HepG2 (cell line): ENCODE results near the gene KITLG. TPM values are rescaled to one million over a fixed set of nuclear protein-coding genes. Genes with fewer than 3 reads are reported as not detected.
A peak's percentile ranks its signal among the peaks of the same experiment; 100 is the strongest.

Source experiments
- ATAC-seq: fragments of 200-7000 bp; cut with Tn5 transposase; 3 replicates; pipeline ENCODE4 v1.9.1; 2020; ENCODE audit warnings: mild to moderate bottlenecking, moderate library complexity
- BruUV-seq: library from RNA; stranded (reverse); fragments of 400-500 nt; replicated peaks from 2 replicates; lab custom pipeline; 2021; lab: Mats Ljungman, UMichigan
- CTCF ChIA-PET: fragments of 300-600 bp; formaldehyde crosslinking; extraction: SDS; loops from one replicate; lab custom pipeline; 2021; ENCODE audit warnings: low total read pairs, inconsistent platforms, low intra/inter-chr PET ratio; lab: Yijun Ruan, JAX
- POLR2A ChIA-PET: fragments of 350-600 bp; sonication (Branson Sonifier 250); formaldehyde crosslinking; loops from one replicate; lab custom pipeline; 2020; ENCODE audit warnings: antibody characterized with exemption, inconsistent platforms; lab: Yijun Ruan, JAX
- DNase-seq: peaks from one replicate; pipeline ENCODE4 v3.0.0-alpha.2; 2015; ENCODE audit warnings: low spot score
- FAIRE-seq: peaks from 3 replicates; lab custom pipeline; 2011; peaks lifted over from hg19 to GRCh38; lab: Jason Lieb, UNC
- H2AFZ ChIP-seq: one replicate; pipeline ENCODE4 v1.6.1; 2011; ENCODE audit warnings: low read length, inconsistent platforms
- H3K27ac ChIP-seq: fragments of 300-600 bp; 3 replicates; pipeline ENCODE4 v1.8.0; 2011; ENCODE audit warnings: mixed run types, mild to moderate bottlenecking, mixed read lengths, low read length, inconsistent platforms; ENCODE audit not compliant: insufficient read depth; ENCODE audit errors: extremely low read length
- H3K27me3 ChIP-seq, 2 experiments: fragments of 200-600 bp in 1 of 2; 2 replicates in 1 of 2; 3 replicates in 1 of 2; pipeline versions ENCODE4 v1.6.0 to v1.8.0; 2011; ENCODE audit warnings: low read length in 2 of 2, mild to moderate bottlenecking in 2 of 2, moderate library complexity in 2 of 2, inconsistent platforms in 1 of 2; ENCODE audit not compliant: insufficient read depth in 2 of 2, control insufficient read depth in 1 of 2
- H3K36me3 ChIP-seq, 2 experiments: fragments of 200-600 bp in 1 of 2; replicated peaks in 1 of 2; 2 replicates in 1 of 2; 3 replicates in 1 of 2; pipeline versions ENCODE4 v1.5.1 to v1.8.0; 2011; ENCODE audit warnings: low read length in 2 of 2, inconsistent platforms in 1 of 2; ENCODE audit not compliant: insufficient read depth in 2 of 2, control insufficient read depth in 1 of 2
- H3K4me1 ChIP-seq: 2 replicates; pipeline ENCODE4 v1.5.1; 2012; ENCODE audit warnings: low read length, inconsistent platforms; ENCODE audit not compliant: insufficient read depth
- H3K4me2 ChIP-seq: 2 replicates; pipeline ENCODE4 v1.6.0; 2011; ENCODE audit warnings: low read depth, low read length, inconsistent platforms
- H3K4me3 ChIP-seq, 3 experiments: fragments of 200-600 bp in 1 of 3; sonication (generic), shearing (Covaris generic) in 1 of 3; replicated peaks in 1 of 3; 2 replicates each; pipeline ENCODE4 v1.5.1; 2011 to 2016; ENCODE audit warnings: low read length in 3 of 3, inconsistent platforms in 2 of 3, low read depth in 2 of 3, mild to moderate bottlenecking in 2 of 3, control low read depth in 1 of 3, mixed read lengths in 1 of 3; ENCODE audit not compliant: insufficient read depth in 1 of 3
- H3K79me2 ChIP-seq: one replicate; pipeline ENCODE4 v1.6.1; 2011; ENCODE audit warnings: low read length, inconsistent platforms; ENCODE audit not compliant: insufficient read depth
- H3K9ac ChIP-seq: 2 replicates; pipeline ENCODE4 v1.6.0; 2011; ENCODE audit warnings: mild to moderate bottlenecking, low read depth, low read length, inconsistent platforms; ENCODE audit not compliant: insufficient read depth
- H3K9me3 ChIP-seq: 2 replicates; pipeline ENCODE4 v1.5.1; 2012; ENCODE audit warnings: mild to moderate bottlenecking, low read length
- H4K20me1 ChIP-seq: 2 replicates; pipeline ENCODE4 v1.6.0; 2011; ENCODE audit warnings: inconsistent platforms, mild to moderate bottlenecking, low read length, moderate library complexity; ENCODE audit not compliant: insufficient read depth
- CEBPB ChIP-seq: IDR thresholded peaks from 2 replicates; pipeline ENCODE4 v1.6.1; 2011; ENCODE audit warnings: low read depth, low read length, improper control_type of control experiment, borderline replicate concordance
- FOXA1 ChIP-seq, 2 experiments: fragments of 450-650 bp in 1 of 2; sonication (generic) in 1 of 2; formaldehyde crosslinking in 1 of 2; IDR thresholded peaks; 2 replicates each; pipeline versions ENCODE4 v1.4.0 to v1.6.1; 2016 to 2020; ENCODE audit warnings: missing genetic modification reagents in 1 of 2
- MAFK ChIP-seq, 2 experiments: IDR thresholded peaks in 1 of 2; conservative IDR thresholded peaks in 1 of 2; 2 replicates each; pipeline ENCODE4 v1.6.1; 2011; ENCODE audit warnings: improper control_type of control experiment in 2 of 2, low read length in 2 of 2
- REXO4 ChIP-seq: sonication (generic); formaldehyde crosslinking; IDR thresholded peaks from 2 replicates; pipeline ENCODE4 v1.8.0; 2022; ENCODE audit warnings: missing genetic modification reagents, mild to moderate bottlenecking, borderline replicate concordance
- SMAD3 ChIP-seq: sonication (generic); formaldehyde crosslinking; IDR thresholded peaks from 2 replicates; pipeline ENCODE4 v1.4.0; 2020; ENCODE audit warnings: missing genetic modification reagents
- SOX13 ChIP-seq, 3 experiments: fragments of 450-650 bp in 1 of 3; sonication (generic) in 1 of 3; formaldehyde crosslinking in 1 of 3; IDR thresholded peaks in 2 of 3; conservative IDR thresholded peaks in 1 of 3; 2 replicates each; pipeline versions ENCODE4 v1.5.0 to v1.6.1; 2016 to 2020; ENCODE audit warnings: antibody characterized with exemption in 1 of 3, mild to moderate bottlenecking in 1 of 3, missing compliant biosample characterization in 1 of 3, missing genetic modification reagents in 1 of 3, moderate library complexity in 1 of 3
- ZFP1 ChIP-seq: IDR thresholded peaks from 2 replicates; pipeline ENCODE4 v1.6.1; 2016
- ZNF367 ChIP-seq: sonication (generic); formaldehyde crosslinking; IDR thresholded peaks from 2 replicates; pipeline ENCODE4 v1.4.0; 2020; ENCODE audit warnings: missing genetic modification reagents, borderline replicate concordance
- ZNF709 ChIP-seq: sonication (generic); formaldehyde crosslinking; IDR thresholded peaks from 2 replicates; pipeline ENCODE4 v1.5.0; 2020; ENCODE audit warnings: mild to moderate bottlenecking, missing genetic modification reagents
- WGBS: methylation state at CpG from one replicate; pipeline ENCODE4 v1.1.6; 2017; ENCODE audit warnings: low lambda C conversion rate; 5-methylcytosine and 5-hydroxymethylcytosine counted together
- in situ Hi-C: cut with HindIII; loops from 2 replicates; pipeline ENCODE4 v1.10.0; 2017; ENCODE audit warnings: low pct_unique_long_range_greater_than_20kb; ENCODE audit not compliant: extremely low pct_ligation_motif_present
- intact Hi-C: fragments of 100-400 bp; cut with micrococcal nuclease; formaldehyde crosslinking; loops from one replicate; pipeline ENCODE4 v1.10.0; 2022; ENCODE audit not compliant: unreplicated experiment
- polyA plus RNA-seq, 8 experiments: library from polyadenylated mRNA; depleted of rRNA in 3 of 8; stranded (reverse) in 7 of 8; unstranded in 1 of 8; fragments of >200 nt; fragmentation: Illumina TruSeq in 4 of 8; extraction: Trizol in 4 of 8; gene quantifications; 2 replicates each; pipeline versions ENCODE4 v1.2.1 to v1.2.3, GENCODE V29; 2011 to 2016; ENCODE audit warnings: low read depth in 4 of 8, missing spikeins in 1 of 8, mixed read lengths in 1 of 8; ENCODE audit not compliant: insufficient read depth in 1 of 8
- total RNA-seq, 5 experiments: library from RNA; depleted of rRNA; stranded (reverse); fragments of >200 nt; fragmentation: Illumina TruSeq; extraction: Trizol; gene quantifications; 2 replicates each; pipeline ENCODE4 v1.2.3, GENCODE V29; 2016; ENCODE audit warnings: low read depth in 1 of 5

The KITLG gene
- total and polyA plus RNA-seq, 2 of the 13 experiments (the other 11 are each of a cell fraction or from before 2014, with no cell fraction given) = 0.66 to 4.3 TPM

- Histone ChIP-seq H3K27me3 (no peaks in the 10 kb centered on the region), H3K27ac (no peak overlapping the region), H3K4me1 (peaks cover 62% of the 10 kb centered on the region), H3K36me3 (no peaks in the 10 kb centered on the region), H3K9ac (no peak overlapping the region), H2AFZ (no peak overlapping the region), H3K4me2 (no peak overlapping the region), H3K4me3 (no peak overlapping the region), H4K20me1 (no peaks in the 10 kb centered on the region), H3K9me3 (no peaks in the 10 kb centered on the region), H3K79me2 (no peaks in the 10 kb centered on the region)
- in situ Hi-C loops (no loop called here), intact Hi-C loops (no loop called here)
- no peak for ATAC-seq
- ChIA-PET CTCF (no interaction called here), POLR2A (no interaction called here)
- FAIRE-seq = no peak
- WGBS = 95% methylated on average over 4 of the region's 4 CpGs
- no peak for DNase-seq
- no TSS peak for BruUV-seq
- TF ChIP-seq ZFP1 (no peak), MAFK (conservative IDR thresholded peaks at IDR 0.05 in 1 of 2, IDR thresholded peaks at IDR 0.05 in 1 of 2; ENCODE audit: low read length in 2 of 2) (peak; percentile 15 to 41; a peak in 2 of 4 replicates)
These were observed 17.3 kb downstream of the KITLG start for GRCh38 chr12:88562846-88563582.

- H3K79me2 ChIP-seq = no peaks in the 10 kb centered on the region
- POLR2A ChIA-PET = no interaction called here
- no peak for FAIRE-seq
- H4K20me1 ChIP-seq = no peaks in the 10 kb centered on the region
- H3K4me1 ChIP-seq = peaks cover 56% of the 10 kb centered on the region
- no peak overlapping the region for H3K4me3 ChIP-seq
- H3K4me2 ChIP-seq = no peak overlapping the region
- H2AFZ ChIP-seq = no peak overlapping the region
- no peak overlapping the region for H3K9ac ChIP-seq
- H3K27me3 ChIP-seq = no peaks in the 10 kb centered on the region
- CTCF ChIA-PET = no interaction called here
- intact Hi-C loops = no loop called here
- DNase-seq = no peak
- in situ Hi-C loops = no loop called here
- H3K27ac ChIP-seq = no peak overlapping the region
- H3K9me3 ChIP-seq = no peaks in the 10 kb centered on the region
- no peak for ATAC-seq
- TF ChIP-seq SOX13 (IDR thresholded peaks at IDR 0.05) (no peak), SOX13 (CRISPR knock-in tag; conservative IDR thresholded peaks at IDR 0.05 in 1 of 2, IDR thresholded peaks at IDR 0.05 in 1 of 2) (peak in 1 of 2 experiments; percentile 72; a peak in 2 of 4 replicates), FOXA1 (IDR thresholded peaks at IDR 0.05) (no peak), FOXA1 (CRISPR knock-in tag; IDR thresholded peaks at IDR 0.05) (0 out of 2 replicates have a peak, but pooled peaks have one; percentile 27), ZNF709 (CRISPR knock-in tag) (no peak), CEBPB (peak; percentile 63; the same call in 1 of the 2 replicates), SMAD3 (CRISPR knock-in tag) (no peak), ZNF367 (no peak), REXO4 (no peak)
- TF ChIP-seq, all 625 proteins: peak for 3
- no peaks in the 10 kb centered on the region for H3K36me3 ChIP-seq
- 67% methylated on average over 2 of the region's 2 CpGs for WGBS
- no TSS peak for BruUV-seq
These were observed 18.1 kb downstream of the KITLG start for GRCh38 chr12:88562151-88562550.
